ENCODE results near the gene ANO1. TPM values are rescaled to one million over a fixed set of nuclear protein-coding genes. Genes with fewer than 3 reads are reported as not detected.

Gene ANO1
- polyA plus RNA-seq, 4 donors, result 10.1 to 25.0 (median 14.7) TPM

DNA sequence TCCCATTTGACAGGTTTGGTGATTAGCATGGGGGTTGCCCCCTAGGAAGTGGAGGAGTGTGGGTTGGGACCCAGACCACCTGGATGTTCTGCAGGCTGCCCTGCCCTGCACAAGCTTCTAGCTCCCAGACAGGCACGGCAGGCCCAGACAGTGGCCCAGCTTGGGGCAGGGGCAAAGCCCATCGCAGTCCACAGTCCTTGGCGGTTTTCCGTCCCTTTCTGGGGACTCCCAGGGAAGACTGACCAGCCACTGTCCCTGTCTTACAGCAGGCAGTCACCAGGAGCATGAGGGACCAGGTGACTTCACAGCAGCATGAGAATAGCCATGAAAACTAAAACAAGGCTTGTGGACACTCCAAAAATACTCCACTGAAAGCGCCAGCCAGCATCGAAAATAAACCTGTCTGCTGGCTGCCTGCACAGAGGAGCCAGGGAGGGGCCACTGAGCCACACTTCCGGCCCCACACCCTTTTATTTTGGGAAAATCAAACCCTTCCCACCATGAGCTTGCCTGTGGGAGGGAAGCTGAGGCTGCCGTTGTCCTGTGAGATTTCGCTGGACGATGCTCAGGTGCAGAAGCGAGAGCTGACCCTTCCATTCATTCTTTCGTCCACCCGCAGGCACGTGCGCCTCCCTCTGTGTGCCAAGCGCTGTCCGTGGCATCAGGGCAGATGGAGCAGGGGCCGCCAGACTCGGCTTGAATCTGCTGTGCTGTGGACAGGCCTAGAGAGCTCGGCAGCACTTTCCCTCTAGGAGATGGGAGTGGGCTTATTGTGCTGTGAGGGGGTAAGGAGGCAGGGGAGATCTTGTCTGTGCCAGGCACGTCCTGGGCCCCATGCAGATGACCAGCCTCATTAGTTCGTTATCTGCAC is 153.0 kb downstream of the ANO1 start:
- DNase-seq (ENCODE audit: low read depth in 4 of 4, low spot score in 2 of 4), result no peak

DNA sequence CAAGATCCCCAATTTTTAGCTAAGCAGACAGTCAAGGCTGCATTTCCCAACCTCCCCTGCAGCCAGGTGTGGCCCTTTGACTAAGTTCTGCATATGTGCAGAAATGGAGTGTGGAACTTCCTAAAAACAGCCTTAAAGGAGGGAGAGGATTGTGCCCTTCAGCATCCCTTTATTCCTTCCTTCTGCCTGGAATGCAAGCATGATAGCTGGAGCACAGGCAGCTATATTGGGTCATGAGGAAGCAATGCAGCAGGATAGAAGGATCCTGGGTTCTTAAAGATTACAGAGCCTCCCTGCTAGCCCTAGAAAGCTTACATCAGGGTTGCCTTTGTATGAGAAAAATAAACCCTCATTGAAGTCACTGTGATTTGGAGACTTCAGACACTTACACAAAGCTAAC is 154.9 kb downstream of the ANO1 start:
- DNase-seq (ENCODE audit: low read depth in 4 of 4, low spot score in 2 of 4), result no peak

DNA sequence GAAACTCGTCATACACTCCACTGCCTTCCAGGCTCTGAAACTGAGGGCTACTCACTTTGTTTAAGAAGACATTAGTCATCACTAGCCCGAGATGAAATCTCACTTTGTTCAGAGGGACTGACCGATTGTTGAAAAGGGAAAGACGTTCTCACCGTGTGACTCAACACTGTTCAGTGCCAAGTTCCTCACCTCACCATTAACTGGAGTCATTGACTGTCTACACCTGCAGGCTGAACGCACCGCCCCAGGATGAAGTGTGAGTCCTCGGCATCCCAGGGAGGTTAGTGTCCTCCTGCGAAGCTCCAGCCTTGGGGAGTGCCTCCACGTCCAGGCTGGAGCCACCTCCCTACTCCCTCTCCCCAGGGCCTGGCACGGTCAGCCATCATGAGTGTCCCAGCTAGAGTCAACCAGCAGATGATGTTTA is 155.4 kb downstream of the ANO1 start:
- DNase-seq (ENCODE audit: low read depth in 4 of 4, low spot score in 2 of 4), result no peak

- no peak for DNase-seq (ENCODE audit: low read depth in 4 of 4, low spot score in 2 of 4)
These were observed 155.8 kb downstream of the ANO1 start for GRCh38 chr11:70233962-70234361.

Other genes with a start within 250 kb of the ANO1 start
- gene FADD, start 125.0 kb downstream of the ANO1 start, polyA plus RNA-seq (ENCODE audit: insufficient read length in 4 of 4), result 10 to 100 TPM; 14.2 to 22.4 (median 18.0) TPM
- 10 to 100 TPM; 41.0 to 63.0 (median 49.5) TPM for gene PPFIA1, start 192.4 kb downstream of the ANO1 start, polyA plus RNA-seq (ENCODE audit: insufficient read length in 4 of 4)